ENCODE results near the gene GOLGA6L24.
"Not testable (repeated sequence)": the region's sequence is repeated elsewhere in the genome, so short reads cannot be mapped to it uniquely, and the experiment has no call there.

DNA sequence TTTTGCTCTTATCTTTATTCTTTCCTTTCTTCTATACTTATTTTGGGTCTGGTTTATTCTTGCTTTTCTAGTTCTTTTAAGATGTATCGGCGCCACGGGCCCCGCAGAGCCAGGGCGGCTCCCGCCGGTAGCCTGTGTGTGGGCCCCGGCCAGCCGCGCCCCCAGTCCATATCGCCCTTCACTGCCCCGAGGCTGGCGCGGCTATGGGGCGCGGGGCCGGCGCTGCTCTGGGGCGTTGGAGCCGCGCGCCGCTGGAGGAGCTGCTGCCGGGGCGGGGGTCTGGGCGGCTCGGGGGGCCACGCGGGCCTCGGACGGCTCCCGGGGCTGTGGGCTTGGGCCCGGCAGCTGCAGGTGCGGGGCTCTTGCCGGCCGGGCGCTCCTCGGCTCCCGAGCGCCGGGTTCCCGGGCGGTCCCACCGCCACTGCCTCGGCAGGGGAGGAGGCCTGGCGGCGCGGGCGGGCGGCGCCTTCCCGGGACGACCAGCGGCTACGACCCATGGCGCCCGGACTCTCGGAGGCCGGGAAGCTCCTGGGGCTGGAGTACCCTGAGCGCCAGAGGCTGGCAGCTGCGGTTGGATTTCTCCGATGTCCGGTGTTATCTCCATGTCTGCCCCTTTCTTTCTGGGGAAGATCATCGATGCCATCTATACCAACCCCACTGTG is 45.0 kb upstream of the GOLGA6L24 start:
- TF ChIP-seq BHLHE40 (IDR thresholded peaks at IDR 0.05; ENCODE audit: low read depth, low read length); POLR2A (IDR thresholded peaks at IDR 0.05; ENCODE audit: low read length): not testable (repeated sequence)
- TF ChIP-seq, protein P1, sequence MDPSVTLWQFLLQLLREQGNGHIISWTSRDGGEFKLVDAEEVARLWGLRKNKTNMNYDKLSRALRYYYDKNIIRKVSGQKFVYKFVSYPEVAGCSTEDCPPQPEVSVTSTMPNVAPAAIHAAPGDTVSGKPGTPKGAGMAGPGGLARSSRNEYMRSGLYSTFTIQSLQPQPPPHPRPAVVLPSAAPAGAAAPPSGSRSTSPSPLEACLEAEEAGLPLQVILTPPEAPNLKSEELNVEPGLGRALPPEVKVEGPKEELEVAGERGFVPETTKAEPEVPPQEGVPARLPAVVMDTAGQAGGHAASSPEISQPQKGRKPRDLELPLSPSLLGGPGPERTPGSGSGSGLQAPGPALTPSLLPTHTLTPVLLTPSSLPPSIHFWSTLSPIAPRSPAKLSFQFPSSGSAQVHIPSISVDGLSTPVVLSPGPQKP (IDR thresholded peaks at IDR 0.05; ENCODE audit: low read depth, low read length): not testable (repeated sequence)
